Activated T-cell treated with anti-CD3 and anti-CD28 coated beads, Interleukin-2, amount 50 U/mL, for 4 hours (primary cell): ENCODE data around the gene BBS2. TPM values are rescaled to one million over a fixed set of nuclear protein-coding genes. Genes with fewer than 3 reads are reported as not detected.
"Not testable (repeated sequence)": the region's sequence is repeated elsewhere in the genome, so short reads cannot be mapped to it uniquely, and the experiment has no call there.

Experiments
- ATAC-seq, 2 donors: fragments of 200-7000 bp; cut with Tn5 transposase; one replicate each; pipeline ENCODE4 v1.10.0; 2021
- DNase-seq: peaks from one replicate; pipeline ENCODE4 v3.0.0-alpha.2; 2020
- H3K27me3 Mint-ChIP-seq: one replicate; pipeline ENCODE4 v1.8.0; 2021; ENCODE audit warnings: low read depth, mixed read lengths
- H3K36me3 Mint-ChIP-seq: one replicate; pipeline ENCODE4 v1.8.0; 2022; ENCODE audit warnings: mixed read lengths; ENCODE audit not compliant: insufficient read depth
- H3K4me1 Mint-ChIP-seq: one replicate; pipeline ENCODE4 v1.8.0; 2021; ENCODE audit warnings: low read depth, mixed read lengths
- H3K4me3 Mint-ChIP-seq: one replicate; pipeline ENCODE4 v1.8.0; 2021; ENCODE audit warnings: mild to moderate bottlenecking, moderate library complexity, mixed read lengths
- H3K9me3 Mint-ChIP-seq: one replicate; pipeline ENCODE4 v1.8.0; 2021; ENCODE audit warnings: mixed read lengths
- total RNA-seq, 3 donors: library from RNA; stranded (reverse); gene quantifications; one replicate each; pipeline ENCODE4 v1.2.1, GENCODE V29; 2021

Gene BBS2
- total RNA-seq, 3 donors from 2014 or later: 6.2 to 8.2 (median 8.0) TPM

GRCh38 chr16:56512025-56512424, 7.8 kb downstream of the BBS2 start:
- Mint-ChIP-seq H3K4me1 (peaks cover 34% of the 10 kb centered on the region), H3K4me3 (no peak overlapping the region), H3K9me3 (no peaks in the 10 kb centered on the region), H3K36me3 (peaks cover 23% of the 10 kb centered on the region), H3K27me3 (no peaks in the 10 kb centered on the region)
- DNase-seq (no peak), ATAC-seq (no peak)

- H3K27me3 Mint-ChIP-seq: no peaks in the 10 kb centered on the region
- H3K9me3 Mint-ChIP-seq: no peaks in the 10 kb centered on the region
- DNase-seq (no peak), ATAC-seq (no peak)
- H3K4me3 Mint-ChIP-seq: no peak overlapping the region
- H3K4me1 Mint-ChIP-seq: peaks cover 23% of the 10 kb centered on the region
- H3K36me3 Mint-ChIP-seq: peaks cover 34% of the 10 kb centered on the region
Measured at GRCh38 chr16:56510544-56510943, 9.3 kb downstream of the BBS2 start.

- ATAC-seq (no peak), DNase-seq (no peak)
- Mint-ChIP-seq H3K4me1 (no peaks in the 10 kb centered on the region), H3K9me3 (no peaks in the 10 kb centered on the region), H3K36me3 (peaks cover 42% of the 10 kb centered on the region), H3K27me3 (no peaks in the 10 kb centered on the region), H3K4me3 (no peak overlapping the region)
Measured at GRCh38 chr16:56506941-56507340, 12.9 kb downstream of the BBS2 start.

GRCh38 chr16:56505181-56505580, 14.6 kb downstream of the BBS2 start:
- no peaks in the 10 kb centered on the region for H3K27me3 Mint-ChIP-seq
- peaks cover 37% of the 10 kb centered on the region for H3K36me3 Mint-ChIP-seq

GRCh38 chr16:56493815-56494214, 26.0 kb downstream of the BBS2 start:
- DNase-seq (no peak), ATAC-seq (no peak)
- Mint-ChIP-seq H3K4me1 (no peaks in the 10 kb centered on the region), H3K36me3 (peaks cover 43% of the 10 kb centered on the region), H3K27me3 (no peaks in the 10 kb centered on the region), H3K9me3 (no peaks in the 10 kb centered on the region), H3K4me3 (no peak overlapping the region)

More at GRCh38 chr16:56505181-56505580, 14.6 kb downstream of the BBS2 start:
- no peak overlapping the region for H3K4me3 Mint-ChIP-seq
- H3K4me1 Mint-ChIP-seq: no peaks in the 10 kb centered on the region
- DNase-seq (no peak), ATAC-seq (no peak)
- H3K9me3 Mint-ChIP-seq: no peaks in the 10 kb centered on the region

- Mint-ChIP-seq H3K4me3 (no peak overlapping the region), H3K27me3 (no peaks in the 10 kb centered on the region), H3K9me3 (no peaks in the 10 kb centered on the region), H3K4me1 (no peaks in the 10 kb centered on the region), H3K36me3 (peaks cover 36% of the 10 kb centered on the region)
- ATAC-seq (no peak), DNase-seq (no peak)
Measured at GRCh38 chr16:56493126-56493525, 26.7 kb downstream of the BBS2 start.

GRCh38 chr16:56491657-56492261, 28.1 kb downstream of the BBS2 start:
- H3K9me3 Mint-ChIP-seq: no peaks in the 10 kb centered on the region
- peaks cover 27% of the 10 kb centered on the region for H3K36me3 Mint-ChIP-seq
- H3K4me3 Mint-ChIP-seq: no peak overlapping the region
- no peaks in the 10 kb centered on the region for H3K27me3 Mint-ChIP-seq
- no peaks in the 10 kb centered on the region for H3K4me1 Mint-ChIP-seq
- no peak for ATAC-seq
- no peak for DNase-seq

- not testable (repeated sequence) for DNase-seq, H3K27me3 Mint-ChIP-seq, H3K9me3 Mint-ChIP-seq, H3K4me3 Mint-ChIP-seq, ATAC-seq, H3K4me1 Mint-ChIP-seq
- peaks cover 26% of the 10 kb centered on the region for H3K36me3 Mint-ChIP-seq
Measured at GRCh38 chr16:56488868-56489267, 31.0 kb downstream of the BBS2 start.

- Mint-ChIP-seq H3K27me3 (no peaks in the 10 kb centered on the region), H3K36me3 (peaks cover 26% of the 10 kb centered on the region), H3K4me1 (no peaks in the 10 kb centered on the region), H3K4me3 (no peak overlapping the region), H3K9me3 (no peaks in the 10 kb centered on the region)
- ATAC-seq (no peak), DNase-seq (no peak)
Measured at GRCh38 chr16:56488035-56488434, 31.8 kb downstream of the BBS2 start.

GRCh38 chr16:56483394-56483793, 36.4 kb downstream of the BBS2 start:
- Mint-ChIP-seq H3K4me3 (no peak overlapping the region), H3K4me1 (no peaks in the 10 kb centered on the region), H3K27me3 (no peaks in the 10 kb centered on the region), H3K9me3 (no peaks in the 10 kb centered on the region), H3K36me3 (peaks cover 24% of the 10 kb centered on the region)
- DNase-seq (no peak), ATAC-seq (no peak)

- peaks cover 24% of the 10 kb centered on the region for H3K36me3 Mint-ChIP-seq
- H3K9me3 Mint-ChIP-seq: no peaks in the 10 kb centered on the region
- no peak for DNase-seq
- no peak for ATAC-seq
- no peaks in the 10 kb centered on the region for H3K27me3 Mint-ChIP-seq
- peaks cover under 1% of the 10 kb centered on the region for H3K4me1 Mint-ChIP-seq
- H3K4me3 Mint-ChIP-seq: no peak overlapping the region
Measured at GRCh38 chr16:56482683-56483236, 37.1 kb downstream of the BBS2 start.

GRCh38 chr16:56481468-56482122, 38.2 kb downstream of the BBS2 start:
- ATAC-seq: no peak
- no peak for DNase-seq
- Mint-ChIP-seq H3K27me3 (no peaks in the 10 kb centered on the region), H3K9me3 (no peaks in the 10 kb centered on the region), H3K4me3 (no peak overlapping the region), H3K36me3 (peaks cover 32% of the 10 kb centered on the region), H3K4me1 (peaks cover 8% of the 10 kb centered on the region)

GRCh38 chr16:56480776-56481467, 38.9 kb downstream of the BBS2 start:
- Mint-ChIP-seq H3K4me1 (peaks cover 9% of the 10 kb centered on the region), H3K27me3 (no peaks in the 10 kb centered on the region), H3K4me3 (no peak overlapping the region), H3K36me3 (peaks cover 31% of the 10 kb centered on the region), H3K9me3 (no peaks in the 10 kb centered on the region)
- ATAC-seq (no peak), DNase-seq (no peak)

- Mint-ChIP-seq H3K4me3 (no peak overlapping the region), H3K9me3 (no peaks in the 10 kb centered on the region), H3K36me3 (peaks cover 37% of the 10 kb centered on the region), H3K27me3 (no peaks in the 10 kb centered on the region), H3K4me1 (peaks cover 9% of the 10 kb centered on the region)
- DNase-seq (no peak), ATAC-seq (peak in 1 of 2 donors; percentile 18)
Measured at GRCh38 chr16:56479469-56479868, 40.4 kb downstream of the BBS2 start.
